Stimulated activated CD4-positive, alpha-beta T cell treated with anti-CD3 and anti-CD28 coated beads, Interleukin-1b, Interleukin-23, amount 100 ng/mL, for 48 hours (primary cell): ENCODE measurements around the gene SLC19A2.
A peak's percentile ranks its signal among the peaks of the same experiment; 100 is the strongest.
"Not testable (repeated sequence)": the region's sequence is repeated elsewhere in the genome, so short reads cannot be mapped to it uniquely, and the experiment has no call there.

Experiments used
- DNase-seq: peaks from one replicate; pipeline ENCODE4 v3.0.0-alpha.2; 2020

SLC19A2 gene, protein sequence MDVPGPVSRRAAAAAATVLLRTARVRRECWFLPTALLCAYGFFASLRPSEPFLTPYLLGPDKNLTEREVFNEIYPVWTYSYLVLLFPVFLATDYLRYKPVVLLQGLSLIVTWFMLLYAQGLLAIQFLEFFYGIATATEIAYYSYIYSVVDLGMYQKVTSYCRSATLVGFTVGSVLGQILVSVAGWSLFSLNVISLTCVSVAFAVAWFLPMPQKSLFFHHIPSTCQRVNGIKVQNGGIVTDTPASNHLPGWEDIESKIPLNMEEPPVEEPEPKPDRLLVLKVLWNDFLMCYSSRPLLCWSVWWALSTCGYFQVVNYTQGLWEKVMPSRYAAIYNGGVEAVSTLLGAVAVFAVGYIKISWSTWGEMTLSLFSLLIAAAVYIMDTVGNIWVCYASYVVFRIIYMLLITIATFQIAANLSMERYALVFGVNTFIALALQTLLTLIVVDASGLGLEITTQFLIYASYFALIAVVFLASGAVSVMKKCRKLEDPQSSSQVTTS

DNA sequence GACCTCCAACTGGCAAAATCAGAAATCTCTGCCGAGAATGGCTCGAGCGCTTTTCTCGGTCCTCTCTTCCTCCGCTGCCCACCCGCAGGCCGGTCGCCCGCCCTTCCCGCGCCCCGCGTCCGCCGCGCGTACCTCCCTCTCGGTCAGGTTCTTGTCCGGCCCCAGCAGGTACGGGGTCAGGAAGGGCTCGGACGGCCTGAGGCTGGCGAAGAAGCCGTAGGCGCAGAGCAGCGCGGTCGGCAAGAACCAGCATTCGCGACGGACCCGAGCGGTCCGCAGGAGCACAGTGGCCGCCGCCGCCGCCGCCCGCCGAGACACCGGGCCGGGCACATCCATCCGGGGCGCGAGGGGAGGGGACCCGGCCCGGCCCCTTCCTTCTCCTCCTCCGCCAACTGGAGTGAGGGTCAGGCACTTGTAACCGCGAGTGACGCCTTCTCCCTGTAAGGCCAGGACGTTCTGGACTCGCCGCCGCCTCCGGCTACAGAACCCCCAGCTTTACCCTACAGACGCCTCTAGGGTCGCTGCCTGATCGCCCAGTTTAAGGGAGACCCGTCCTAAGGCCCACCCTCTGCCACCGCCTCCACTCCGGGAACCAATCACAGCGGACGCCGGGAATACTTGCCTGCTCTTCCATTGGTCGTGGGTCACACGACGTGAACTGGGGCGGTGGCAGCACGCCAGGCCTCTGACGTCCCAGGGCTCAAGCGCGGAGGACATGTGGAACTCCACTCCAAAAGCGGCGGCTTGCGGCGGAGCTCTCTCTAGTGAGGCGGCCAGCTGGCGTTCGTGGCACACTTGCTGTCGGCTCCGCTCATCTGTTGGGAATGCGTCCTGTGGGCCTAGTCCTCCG lies at the start of gene SLC19A2:
Gene SLC19A2, minus strand, starts transcription at position 514 of the 850 bp plus-strand sequence. Its CDS starts 178 bp downstream, at position 336.
- DNase-seq: peak; percentile 94

DNA sequence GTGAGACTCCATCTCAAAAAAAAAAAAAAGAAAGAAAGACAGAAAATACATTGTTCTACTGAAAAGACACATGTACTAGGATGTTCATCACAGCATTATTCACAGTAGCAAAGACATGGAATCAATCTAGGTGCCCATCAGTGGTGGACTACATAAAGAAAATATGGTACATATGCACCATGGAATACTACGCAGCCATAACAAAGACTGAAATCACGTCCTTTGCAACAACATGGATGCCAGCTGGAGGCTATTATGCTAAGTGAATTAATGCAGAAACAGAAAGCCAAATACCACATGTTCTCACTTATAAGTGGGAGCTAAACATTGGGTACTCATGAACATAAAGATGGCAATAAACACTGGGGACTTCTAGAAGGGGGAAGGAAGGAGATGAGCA lies 48.9 kb upstream of the SLC19A2 start:
- DNase-seq: no peak

DNA sequence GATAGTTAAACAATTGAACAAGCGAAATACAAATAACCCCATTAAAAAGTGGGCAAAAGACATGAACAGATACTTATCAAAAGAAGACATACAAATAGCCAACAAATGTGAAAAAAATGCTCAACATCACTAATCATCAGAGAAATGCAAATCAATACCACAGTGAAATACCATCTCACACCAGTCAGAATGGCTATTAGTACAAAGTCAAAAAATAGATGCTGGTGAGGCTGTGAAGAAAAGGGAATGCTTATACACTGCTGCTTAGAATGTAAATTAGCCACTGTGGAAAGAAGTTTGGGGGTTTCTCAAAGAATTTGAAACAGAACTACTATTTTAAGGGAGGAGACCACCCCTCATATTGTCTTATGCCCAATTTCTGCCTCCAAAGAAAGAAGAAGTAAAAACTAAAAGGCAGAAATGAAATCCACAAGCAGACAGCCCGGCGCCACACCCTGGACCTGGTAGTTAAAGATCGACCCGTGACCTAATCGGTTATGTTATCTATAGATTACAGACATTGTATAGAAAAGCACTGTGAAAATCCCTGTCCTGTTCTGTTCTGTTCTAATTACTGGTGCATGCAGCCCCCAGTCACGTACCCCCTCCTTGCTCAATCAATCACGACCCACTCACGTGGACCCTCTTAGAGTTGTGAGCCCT lies 47.9 kb upstream of the SLC19A2 start:
- not testable (repeated sequence) for DNase-seq

GRCh38 chr1:169530448-169530847 lies 44.7 kb upstream of the SLC19A2 start:
- DNase-seq: no peak

GRCh38 chr1:169529068-169529642 lies 43.4 kb upstream of the SLC19A2 start:
- no peak for DNase-seq

GRCh38 chr1:169528215-169529067 lies 42.7 kb upstream of the SLC19A2 start:
- DNase-seq: no peak

DNA sequence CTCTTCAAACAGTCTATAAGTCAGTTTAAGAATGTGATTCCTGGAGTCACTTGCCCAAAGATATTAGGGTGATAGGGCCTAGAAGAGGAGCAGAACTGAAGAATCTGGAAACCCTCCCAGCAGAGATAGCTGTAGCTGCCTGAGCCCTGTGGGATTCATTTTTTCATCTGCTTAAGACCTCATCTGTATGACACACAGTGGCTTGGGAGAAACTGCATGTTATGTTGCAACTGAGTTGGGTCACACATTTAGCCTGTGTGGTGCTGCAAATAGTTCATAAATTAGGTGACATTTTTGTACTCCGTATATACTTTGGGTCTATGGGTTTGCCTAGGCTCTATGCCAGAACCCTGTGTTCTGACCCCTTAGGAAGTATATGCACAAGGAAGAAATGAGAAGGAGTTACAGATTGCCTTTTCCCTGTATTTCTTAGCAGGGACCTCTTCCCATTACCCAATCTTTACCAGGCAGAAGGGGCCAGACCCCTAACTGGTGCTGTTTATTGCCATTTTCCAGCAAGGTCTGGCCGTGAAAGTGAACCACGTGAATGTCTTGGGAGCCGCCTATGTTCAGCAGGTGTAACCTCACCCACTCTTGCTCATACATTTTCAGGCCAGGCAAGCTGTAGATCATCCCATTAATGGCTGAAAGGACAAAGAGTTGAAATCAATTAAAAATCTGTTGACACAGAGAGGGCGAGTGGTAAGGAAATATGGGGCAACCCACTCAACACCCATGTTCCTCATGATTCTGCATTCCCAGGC lies 41.9 kb upstream of the SLC19A2 start:
- DNase-seq: no peak

GRCh38 chr1:169527001-169527400 lies 41.3 kb upstream of the SLC19A2 start:
- no peak for DNase-seq

GRCh38 chr1:169526120-169526832 lies 40.5 kb upstream of the SLC19A2 start:
- DNase-seq: no peak

GRCh38 chr1:169525391-169525790 lies 39.6 kb upstream of the SLC19A2 start:
- DNase-seq: no peak

GRCh38 chr1:169523904-169524303 lies 38.2 kb upstream of the SLC19A2 start:
- DNase-seq: no peak

DNA sequence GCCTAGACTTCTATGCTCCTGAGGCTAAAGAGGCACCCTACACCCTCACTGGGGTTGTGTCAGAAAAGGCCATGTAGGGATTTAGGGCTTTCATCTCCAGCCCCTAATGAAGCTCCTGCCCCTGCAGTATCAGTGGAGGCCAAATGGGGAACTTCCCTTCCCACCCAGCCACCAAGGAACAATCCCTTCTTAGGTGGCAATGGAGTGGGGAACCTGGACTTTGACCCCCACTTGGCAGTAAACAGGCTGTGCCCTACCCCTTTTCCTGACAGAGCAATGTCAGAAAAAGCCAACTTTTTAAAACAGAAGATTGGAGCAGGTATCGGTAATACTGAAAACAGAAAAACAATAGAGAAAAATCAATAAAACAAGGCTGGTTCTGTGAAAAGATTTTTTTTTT lies 35.5 kb upstream of the SLC19A2 start:
- DNase-seq: no peak

DNA sequence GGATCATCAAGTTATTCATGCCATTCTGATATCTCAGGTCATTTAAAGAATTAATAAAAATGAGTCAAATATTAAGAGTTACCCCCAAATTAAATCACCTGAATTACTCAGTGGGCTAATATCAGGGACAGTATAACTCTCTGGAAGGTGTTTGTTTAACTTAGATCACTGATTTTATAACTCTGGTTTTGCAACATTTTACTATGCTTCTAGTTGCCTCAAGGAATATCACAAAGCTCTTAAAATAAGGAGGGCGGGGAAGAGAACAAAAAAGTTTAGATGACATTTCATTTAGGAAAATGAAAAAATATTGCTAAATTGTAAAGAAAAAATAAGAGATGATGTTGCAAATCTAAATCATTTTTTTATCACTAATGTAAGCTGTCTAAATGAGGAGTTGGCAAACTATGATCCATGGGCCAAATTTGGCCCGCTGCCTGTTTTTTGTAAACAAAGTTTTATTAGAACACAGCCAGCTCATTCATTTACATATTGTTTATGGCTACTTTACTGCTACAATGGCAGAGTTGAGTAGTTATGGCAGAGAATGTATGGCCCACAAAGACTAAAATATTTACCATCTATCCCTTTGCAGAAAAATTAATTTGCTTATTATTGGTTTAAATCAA lies 31.9 kb upstream of the SLC19A2 start:
- DNase-seq: no peak

GRCh38 chr1:169515641-169516040 lies 29.9 kb upstream of the SLC19A2 start:
- no peak for DNase-seq

GRCh38 chr1:169514566-169515270 lies 29.0 kb upstream of the SLC19A2 start:
- DNase-seq: no peak

- no peak for DNase-seq
Measured at GRCh38 chr1:169513208-169513607, 27.5 kb upstream of the SLC19A2 start.

GRCh38 chr1:169511316-169512005 lies 25.7 kb upstream of the SLC19A2 start:
- no peak for DNase-seq

GRCh38 chr1:169510060-169510459 lies 24.3 kb upstream of the SLC19A2 start:
- DNase-seq: no peak

GRCh38 chr1:169509354-169509753 lies 23.6 kb upstream of the SLC19A2 start:
- no peak for DNase-seq
